Activated T-cell treated with anti-CD3 and anti-CD28 coated beads, Interleukin-2, amount 50 U/mL, for 24 hours (primary cell): ENCODE data around the gene IGFBP4.
A peak's percentile ranks its signal among the peaks of the same experiment; 100 is the strongest.

Source experiments
- DNase-seq: peaks from one replicate; pipeline ENCODE4 v3.0.0-alpha.2; 2020
- H3K27ac Mint-ChIP-seq: 2 replicates; pipeline ENCODE4 v1.8.0; 2020; ENCODE audit warnings: mild to moderate bottlenecking, mixed read lengths
- H3K27me3 Mint-ChIP-seq: 2 replicates; pipeline ENCODE4 v1.8.0; 2020; ENCODE audit warnings: mixed read lengths
- H3K36me3 Mint-ChIP-seq: 2 replicates; pipeline ENCODE4 v1.8.0; 2020; ENCODE audit warnings: low read depth, mixed read lengths
- H3K4me1 Mint-ChIP-seq: 2 replicates; pipeline ENCODE4 v1.8.0; 2020; ENCODE audit warnings: low read depth, mixed read lengths
- H3K4me3 Mint-ChIP-seq: 2 replicates; pipeline ENCODE4 v1.8.0; 2020; ENCODE audit warnings: mild to moderate bottlenecking, moderate library complexity, mixed read lengths
- H3K9me3 Mint-ChIP-seq: 2 replicates; pipeline ENCODE4 v1.8.0; 2020; ENCODE audit warnings: mixed read lengths

Gene IGFBP4

GRCh38 chr17:40419559-40420331, 23.5 kb upstream of the IGFBP4 start:
- Mint-ChIP-seq H3K9me3 (no peaks in the 10 kb centered on the region), H3K27ac (peak overlapping the region; percentile 48), H3K4me1 (peaks cover 33% of the 10 kb centered on the region), H3K27me3 (peaks cover 4% of the 10 kb centered on the region), H3K4me3 (peak overlapping the region; percentile 48), H3K36me3 (peaks cover 28% of the 10 kb centered on the region)
- DNase-seq: no peak

- Mint-ChIP-seq H3K27me3 (no peaks in the 10 kb centered on the region), H3K36me3 (no peaks in the 10 kb centered on the region), H3K4me1 (peaks cover 49% of the 10 kb centered on the region), H3K27ac (no peak overlapping the region), H3K9me3 (no peaks in the 10 kb centered on the region), H3K4me3 (no peak overlapping the region)
- no peak for DNase-seq
These were observed 20.1 kb upstream of the IGFBP4 start for GRCh38 chr17:40422990-40423633.

GRCh38 chr17:40425741-40426140, 17.5 kb upstream of the IGFBP4 start:
- no peak overlapping the region for H3K4me3 Mint-ChIP-seq
- no peak for DNase-seq
- H3K27ac Mint-ChIP-seq: no peak overlapping the region
- H3K27me3 Mint-ChIP-seq: no peaks in the 10 kb centered on the region
- H3K9me3 Mint-ChIP-seq: no peaks in the 10 kb centered on the region
- peaks cover 33% of the 10 kb centered on the region for H3K4me1 Mint-ChIP-seq
- no peaks in the 10 kb centered on the region for H3K36me3 Mint-ChIP-seq

DNA sequence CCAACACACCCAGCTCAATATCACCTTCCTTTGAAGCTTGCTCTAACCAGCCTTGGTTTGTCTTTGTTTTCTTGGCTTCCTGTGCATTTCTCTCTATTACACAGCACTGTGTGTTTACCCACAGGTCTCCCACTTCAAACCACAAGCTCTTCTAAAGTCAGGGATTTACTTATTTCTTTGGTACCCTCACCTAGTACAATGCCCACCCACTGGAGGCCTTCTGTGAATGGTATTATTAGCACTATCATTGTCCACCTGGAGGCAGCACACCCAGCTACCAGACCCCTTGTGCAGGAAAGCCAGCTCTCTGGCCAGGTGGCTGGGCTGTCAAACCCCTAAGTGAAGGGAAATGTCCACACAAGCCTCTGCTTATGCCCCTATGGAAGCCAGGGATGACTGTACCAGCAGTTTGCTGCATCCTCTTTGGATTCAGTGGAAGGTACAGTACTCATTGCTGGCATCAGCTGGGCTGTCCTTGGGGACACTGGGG, 16.2 kb upstream of the IGFBP4 start:
- Mint-ChIP-seq H3K4me3 (no peak overlapping the region), H3K27me3 (no peaks in the 10 kb centered on the region), H3K9me3 (no peaks in the 10 kb centered on the region), H3K4me1 (peaks cover 33% of the 10 kb centered on the region), H3K36me3 (no peaks in the 10 kb centered on the region), H3K27ac (peak overlapping the region; percentile 32)
- DNase-seq: no peak

GRCh38 chr17:40430272-40431230, 12.7 kb upstream of the IGFBP4 start:
- Mint-ChIP-seq H3K4me3 (no peak overlapping the region), H3K27ac (no peak overlapping the region), H3K27me3 (no peaks in the 10 kb centered on the region), H3K36me3 (no peaks in the 10 kb centered on the region), H3K4me1 (peaks cover 38% of the 10 kb centered on the region), H3K9me3 (no peaks in the 10 kb centered on the region)
- peak; percentile 20 for DNase-seq

DNA sequence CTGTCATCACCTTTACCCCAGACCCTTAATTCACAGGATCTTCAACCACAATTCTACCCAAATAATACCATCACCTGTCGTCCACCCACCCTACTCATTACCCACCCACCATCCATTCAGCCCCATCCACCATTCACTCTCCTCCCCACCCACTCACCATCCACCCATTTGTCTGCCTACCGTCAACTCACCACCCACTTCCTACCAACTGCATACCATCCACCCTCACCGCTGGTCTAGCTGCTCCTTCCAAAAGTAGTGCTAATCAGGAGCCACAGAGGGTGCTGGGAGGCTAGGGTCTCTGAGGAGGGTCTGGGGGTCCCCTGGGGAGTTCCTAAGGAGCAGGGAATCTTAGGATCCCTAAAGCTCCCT, 12.0 kb upstream of the IGFBP4 start:
- peaks cover 32% of the 10 kb centered on the region for H3K4me1 Mint-ChIP-seq
- H3K4me3 Mint-ChIP-seq: no peak overlapping the region
- no peaks in the 10 kb centered on the region for H3K27me3 Mint-ChIP-seq
- H3K9me3 Mint-ChIP-seq: no peaks in the 10 kb centered on the region
- H3K36me3 Mint-ChIP-seq: no peaks in the 10 kb centered on the region
- H3K27ac Mint-ChIP-seq: no peak overlapping the region
- peak; percentile 21 for DNase-seq

GRCh38 chr17:40432864-40433528, 10.3 kb upstream of the IGFBP4 start:
- Mint-ChIP-seq H3K4me3 (no peak overlapping the region), H3K4me1 (peaks cover 14% of the 10 kb centered on the region), H3K27ac (no peak overlapping the region), H3K9me3 (no peaks in the 10 kb centered on the region), H3K27me3 (no peaks in the 10 kb centered on the region), H3K36me3 (no peaks in the 10 kb centered on the region)
- peak; percentile 20 for DNase-seq

- no peaks in the 10 kb centered on the region for H3K36me3 Mint-ChIP-seq
- H3K9me3 Mint-ChIP-seq: no peaks in the 10 kb centered on the region
- H3K4me1 Mint-ChIP-seq: peaks cover 13% of the 10 kb centered on the region
- no peaks in the 10 kb centered on the region for H3K27me3 Mint-ChIP-seq
- no peak overlapping the region for H3K27ac Mint-ChIP-seq
- DNase-seq: peak; percentile 35
- H3K4me3 Mint-ChIP-seq: no peak overlapping the region
These were observed 9.5 kb upstream of the IGFBP4 start for GRCh38 chr17:40433551-40434415.

- Mint-ChIP-seq H3K9me3 (no peaks in the 10 kb centered on the region), H3K4me3 (no peak overlapping the region), H3K27me3 (no peaks in the 10 kb centered on the region), H3K36me3 (no peaks in the 10 kb centered on the region), H3K4me1 (peaks cover 13% of the 10 kb centered on the region), H3K27ac (no peak overlapping the region)
- no peak for DNase-seq
These were observed 6.6 kb upstream of the IGFBP4 start for GRCh38 chr17:40436636-40437035.

DNA sequence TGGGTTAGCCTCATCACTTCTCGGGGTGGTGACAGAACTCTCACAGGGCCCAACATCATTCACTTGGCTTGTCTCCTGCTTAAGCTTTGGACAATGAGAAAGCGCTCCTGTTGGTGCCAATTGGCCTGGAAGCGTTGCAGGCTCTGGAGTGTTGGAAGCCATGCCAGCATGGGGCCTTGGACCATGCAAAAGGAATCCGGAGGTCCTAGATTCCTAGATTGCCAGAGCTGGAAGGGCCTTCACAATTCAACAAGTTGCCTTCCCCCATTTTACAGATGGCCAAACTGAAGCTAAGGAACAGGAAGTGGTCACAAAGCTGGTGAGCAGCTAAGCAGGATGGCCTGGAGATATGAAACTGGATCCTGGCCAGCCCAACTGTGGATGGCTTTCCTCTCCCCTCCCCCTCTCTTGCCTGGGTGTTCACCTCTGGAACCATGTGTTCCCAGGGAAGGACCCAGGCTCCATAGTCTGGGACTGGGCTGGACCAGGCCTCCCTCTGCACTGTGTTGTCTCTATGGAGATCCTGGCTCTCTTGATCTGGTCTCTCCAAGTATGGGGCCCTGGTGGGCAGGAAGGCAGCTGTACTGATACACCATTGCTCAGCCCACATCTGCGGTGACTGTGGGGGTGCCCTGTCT, 6.0 kb upstream of the IGFBP4 start:
- no peak for DNase-seq
- Mint-ChIP-seq H3K27me3 (no peaks in the 10 kb centered on the region), H3K36me3 (no peaks in the 10 kb centered on the region), H3K9me3 (no peaks in the 10 kb centered on the region), H3K4me3 (no peak overlapping the region), H3K4me1 (peaks cover 13% of the 10 kb centered on the region), H3K27ac (no peak overlapping the region)

- Mint-ChIP-seq H3K27ac (no peak overlapping the region), H3K4me3 (no peak overlapping the region)
- no peak for DNase-seq
These were observed 3.1 kb upstream of the IGFBP4 start for GRCh38 chr17:40440166-40440565.

GRCh38 chr17:40442392-40443195, 656 bp upstream of the IGFBP4 start:
- H3K27me3 Mint-ChIP-seq: peaks cover 4% of the 10 kb centered on the region
- no peak for DNase-seq
- H3K27ac Mint-ChIP-seq: no peak overlapping the region
- H3K4me1 Mint-ChIP-seq: peaks cover 28% of the 10 kb centered on the region
- H3K36me3 Mint-ChIP-seq: no peaks in the 10 kb centered on the region
- peak overlapping the region; percentile 45 for H3K4me3 Mint-ChIP-seq
- no peaks in the 10 kb centered on the region for H3K9me3 Mint-ChIP-seq

More at GRCh38 chr17:40440166-40440565, 3.1 kb upstream of the IGFBP4 start:
- Mint-ChIP-seq H3K27me3 (peaks cover 4% of the 10 kb centered on the region), H3K36me3 (no peaks in the 10 kb centered on the region), H3K9me3 (no peaks in the 10 kb centered on the region), H3K4me1 (peaks cover 18% of the 10 kb centered on the region)
